ENCODE data around the gene ITIH5. TPM values are rescaled to one million over a fixed set of nuclear protein-coding genes. Genes with fewer than 3 reads are reported as not detected.

ITIH5 gene
- total and polyA plus RNA-seq, 2 of the 13 experiments (the other 11 are each of a cell fraction or from before 2014, with no cell fraction given), result 4.7 to 8.9 TPM

DNA sequence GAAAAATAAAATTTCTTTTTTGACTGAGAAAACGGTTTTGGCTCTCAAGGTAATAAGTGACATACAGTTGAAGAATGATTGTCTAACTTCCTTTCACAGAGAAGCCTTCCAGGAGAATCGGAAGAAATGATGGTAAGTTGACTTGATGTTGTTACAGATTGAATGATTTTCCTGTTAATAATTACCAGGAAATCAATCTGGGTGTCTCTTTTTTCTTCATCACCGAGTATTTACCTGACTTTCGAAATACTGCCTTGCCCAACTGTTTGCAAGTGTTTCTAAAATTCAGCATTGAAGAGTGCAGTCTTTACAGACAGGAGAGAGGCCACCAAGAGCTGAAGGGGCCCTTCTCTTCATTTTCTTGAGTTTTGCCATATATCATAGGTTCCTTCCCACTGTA is 40.3 kb upstream of the ITIH5 start (continued):
- TF ChIP-seq, protein P1, sequence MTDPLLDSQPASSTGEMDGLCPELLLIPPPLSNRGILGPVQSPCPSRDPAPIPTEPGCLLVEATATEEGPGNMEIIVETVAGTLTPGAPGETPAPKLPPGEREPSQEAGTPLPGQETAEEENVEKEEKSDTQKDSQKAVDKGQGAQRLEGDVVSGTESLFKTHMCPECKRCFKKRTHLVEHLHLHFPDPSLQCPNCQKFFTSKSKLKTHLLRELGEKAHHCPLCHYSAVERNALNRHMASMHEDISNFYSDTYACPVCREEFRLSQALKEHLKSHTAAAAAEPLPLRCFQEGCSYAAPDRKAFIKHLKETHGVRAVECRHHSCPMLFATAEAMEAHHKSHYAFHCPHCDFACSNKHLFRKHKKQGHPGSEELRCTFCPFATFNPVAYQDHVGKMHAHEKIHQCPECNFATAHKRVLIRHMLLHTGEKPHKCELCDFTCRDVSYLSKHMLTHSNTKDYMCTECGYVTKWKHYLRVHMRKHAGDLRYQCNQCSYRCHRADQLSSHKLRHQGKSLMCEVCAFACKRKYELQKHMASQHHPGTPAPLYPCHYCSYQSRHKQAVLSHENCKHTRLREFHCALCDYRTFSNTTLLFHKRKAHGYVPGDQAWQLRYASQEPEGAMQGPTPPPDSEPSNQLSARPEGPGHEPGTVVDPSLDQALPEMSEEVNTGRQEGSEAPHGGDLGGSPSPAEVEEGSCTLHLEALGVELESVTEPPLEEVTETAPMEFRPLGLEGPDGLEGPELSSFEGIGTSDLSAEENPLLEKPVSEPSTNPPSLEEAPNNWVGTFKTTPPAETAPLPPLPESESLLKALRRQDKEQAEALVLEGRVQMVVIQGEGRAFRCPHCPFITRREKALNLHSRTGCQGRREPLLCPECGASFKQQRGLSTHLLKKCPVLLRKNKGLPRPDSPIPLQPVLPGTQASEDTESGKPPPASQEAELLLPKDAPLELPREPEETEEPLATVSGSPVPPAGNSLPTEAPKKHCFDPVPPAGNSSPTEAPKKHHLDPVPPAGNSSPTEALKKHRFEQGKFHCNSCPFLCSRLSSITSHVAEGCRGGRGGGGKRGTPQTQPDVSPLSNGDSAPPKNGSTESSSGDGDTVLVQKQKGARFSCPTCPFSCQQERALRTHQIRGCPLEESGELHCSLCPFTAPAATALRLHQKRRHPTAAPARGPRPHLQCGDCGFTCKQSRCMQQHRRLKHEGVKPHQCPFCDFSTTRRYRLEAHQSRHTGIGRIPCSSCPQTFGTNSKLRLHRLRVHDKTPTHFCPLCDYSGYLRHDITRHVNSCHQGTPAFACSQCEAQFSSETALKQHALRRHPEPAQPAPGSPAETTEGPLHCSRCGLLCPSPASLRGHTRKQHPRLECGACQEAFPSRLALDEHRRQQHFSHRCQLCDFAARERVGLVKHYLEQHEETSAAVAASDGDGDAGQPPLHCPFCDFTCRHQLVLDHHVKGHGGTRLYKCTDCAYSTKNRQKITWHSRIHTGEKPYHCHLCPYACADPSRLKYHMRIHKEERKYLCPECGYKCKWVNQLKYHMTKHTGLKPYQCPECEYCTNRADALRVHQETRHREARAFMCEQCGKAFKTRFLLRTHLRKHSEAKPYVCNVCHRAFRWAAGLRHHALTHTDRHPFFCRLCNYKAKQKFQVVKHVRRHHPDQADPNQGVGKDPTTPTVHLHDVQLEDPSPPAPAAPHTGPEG (CRISPR knock-in tag; IDR thresholded peaks at IDR 0.05), result no peak
- no peak for TF ChIP-seq KMT2B (CRISPR knock-in tag; IDR thresholded peaks at IDR 0.05)
- no peak for TF ChIP-seq HNRNPH1 (optimal IDR thresholded peaks at IDR 0.05; ENCODE audit: low read depth, low read length)
- peak; percentile 86 for TF ChIP-seq MBD4 (IDR thresholded peaks at IDR 0.05; ENCODE audit: borderline replicate concordance, low read length)
- no peak for TF ChIP-seq ZNF337 (CRISPR knock-in tag; IDR thresholded peaks at IDR 0.05; ENCODE audit: borderline replicate concordance, low read depth)
- TF ChIP-seq, protein P2, sequence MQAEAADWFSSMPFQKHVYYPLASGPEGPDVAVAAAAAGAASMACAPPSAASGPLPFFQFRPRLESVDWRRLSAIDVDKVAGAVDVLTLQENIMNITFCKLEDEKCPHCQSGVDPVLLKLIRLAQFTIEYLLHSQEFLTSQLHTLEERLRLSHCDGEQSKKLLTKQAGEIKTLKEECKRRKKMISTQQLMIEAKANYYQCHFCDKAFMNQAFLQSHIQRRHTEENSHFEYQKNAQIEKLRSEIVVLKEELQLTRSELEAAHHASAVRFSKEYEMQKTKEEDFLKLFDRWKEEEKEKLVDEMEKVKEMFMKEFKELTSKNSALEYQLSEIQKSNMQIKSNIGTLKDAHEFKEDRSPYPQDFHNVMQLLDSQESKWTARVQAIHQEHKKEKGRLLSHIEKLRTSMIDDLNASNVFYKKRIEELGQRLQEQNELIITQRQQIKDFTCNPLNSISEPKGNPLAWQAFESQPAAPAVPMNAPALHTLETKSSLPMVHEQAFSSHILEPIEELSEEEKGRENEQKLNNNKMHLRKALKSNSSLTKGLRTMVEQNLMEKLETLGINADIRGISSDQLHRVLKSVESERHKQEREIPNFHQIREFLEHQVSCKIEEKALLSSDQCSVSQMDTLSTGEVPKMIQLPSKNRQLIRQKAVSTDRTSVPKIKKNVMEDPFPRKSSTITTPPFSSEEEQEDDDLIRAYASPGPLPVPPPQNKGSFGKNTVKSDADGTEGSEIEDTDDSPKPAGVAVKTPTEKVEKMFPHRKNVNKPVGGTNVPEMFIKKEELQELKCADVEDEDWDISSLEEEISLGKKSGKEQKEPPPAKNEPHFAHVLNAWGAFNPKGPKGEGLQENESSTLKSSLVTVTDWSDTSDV (CRISPR knock-in tag; IDR thresholded peaks at IDR 0.05), result no peak
- TF ChIP-seq JUND (CRISPR knock-in tag; IDR thresholded peaks at IDR 0.05), result 0 out of 2 replicates have a peak, but pooled peaks have one; percentile 19
- no peak for TF ChIP-seq ZNF3 (CRISPR knock-in tag; IDR thresholded peaks at IDR 0.05)
- no peak for TF ChIP-seq NRL (CRISPR knock-in tag; IDR thresholded peaks at IDR 0.05; ENCODE audit: borderline replicate concordance)
- TF ChIP-seq HINFP (CRISPR knock-in tag; IDR thresholded peaks at IDR 0.05; ENCODE audit: low read depth), result no peak
- peak; percentile 21; the same call in 1 of the 2 replicates for TF ChIP-seq ZMYM4 (CRISPR knock-in tag; IDR thresholded peaks at IDR 0.05)
- 0 out of 2 replicates have a peak, but pooled peaks have one; percentile 8 for TF ChIP-seq SRF (IDR thresholded peaks at IDR 0.05; ENCODE audit: low read depth, low read length)
- TF ChIP-seq, protein P3, sequence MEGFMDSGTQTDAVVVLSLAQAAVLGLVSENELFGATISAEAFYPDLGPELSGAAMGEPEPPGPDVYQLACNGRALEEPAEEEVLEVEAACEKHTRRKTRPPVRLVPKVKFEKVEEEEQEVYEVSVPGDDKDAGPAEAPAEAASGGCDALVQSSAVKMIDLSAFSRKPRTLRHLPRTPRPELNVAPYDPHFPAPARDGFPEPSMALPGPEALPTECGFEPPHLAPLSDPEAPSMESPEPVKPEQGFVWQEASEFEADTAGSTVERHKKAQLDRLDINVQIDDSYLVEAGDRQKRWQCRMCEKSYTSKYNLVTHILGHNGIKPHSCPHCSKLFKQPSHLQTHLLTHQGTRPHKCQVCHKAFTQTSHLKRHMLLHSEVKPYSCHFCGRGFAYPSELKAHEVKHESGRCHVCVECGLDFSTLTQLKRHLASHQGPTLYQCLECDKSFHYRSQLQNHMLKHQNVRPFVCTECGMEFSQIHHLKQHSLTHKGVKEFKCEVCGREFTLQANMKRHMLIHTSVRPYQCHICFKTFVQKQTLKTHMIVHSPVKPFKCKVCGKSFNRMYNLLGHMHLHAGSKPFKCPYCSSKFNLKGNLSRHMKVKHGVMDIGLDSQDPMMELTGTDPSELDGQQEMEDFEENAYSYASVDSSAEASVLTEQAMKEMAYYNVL (CRISPR knock-in tag; IDR thresholded peaks at IDR 0.05; ENCODE audit: borderline replicate concordance), result peak; percentile 60; the same call in 1 of the 2 replicates
- no peak for TF ChIP-seq MAFF (IDR thresholded peaks at IDR 0.05; ENCODE audit: low read depth, low read length)
- TF ChIP-seq ZNF124 (CRISPR knock-in tag; IDR thresholded peaks at IDR 0.05), result 0 out of 2 replicates have a peak, but pooled peaks have one; percentile 40
- TF ChIP-seq, protein P4, sequence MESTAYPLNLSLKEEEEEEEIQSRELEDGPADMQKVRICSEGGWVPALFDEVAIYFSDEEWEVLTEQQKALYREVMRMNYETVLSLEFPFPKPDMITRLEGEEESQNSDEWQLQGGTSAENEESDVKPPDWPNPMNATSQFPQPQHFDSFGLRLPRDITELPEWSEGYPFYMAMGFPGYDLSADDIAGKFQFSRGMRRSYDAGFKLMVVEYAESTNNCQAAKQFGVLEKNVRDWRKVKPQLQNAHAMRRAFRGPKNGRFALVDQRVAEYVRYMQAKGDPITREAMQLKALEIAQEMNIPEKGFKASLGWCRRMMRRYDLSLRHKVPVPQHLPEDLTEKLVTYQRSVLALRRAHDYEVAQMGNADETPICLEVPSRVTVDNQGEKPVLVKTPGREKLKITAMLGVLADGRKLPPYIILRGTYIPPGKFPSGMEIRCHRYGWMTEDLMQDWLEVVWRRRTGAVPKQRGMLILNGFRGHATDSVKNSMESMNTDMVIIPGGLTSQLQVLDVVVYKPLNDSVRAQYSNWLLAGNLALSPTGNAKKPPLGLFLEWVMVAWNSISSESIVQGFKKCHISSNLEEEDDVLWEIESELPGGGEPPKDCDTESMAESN (CRISPR knock-in tag; conservative IDR thresholded peaks at IDR 0.05), result no peak
